Measurements from ENCODE around the gene SKA2. TPM values are rescaled to one million over a fixed set of nuclear protein-coding genes. Genes with fewer than 3 reads are reported as not detected.

The SKA2 gene
- total and polyA plus RNA-seq, 2 of the 8 experiments (the other 6 are each of a cell fraction or from before 2014, with no cell fraction given): 15.6 to 95.8 TPM

DNA sequence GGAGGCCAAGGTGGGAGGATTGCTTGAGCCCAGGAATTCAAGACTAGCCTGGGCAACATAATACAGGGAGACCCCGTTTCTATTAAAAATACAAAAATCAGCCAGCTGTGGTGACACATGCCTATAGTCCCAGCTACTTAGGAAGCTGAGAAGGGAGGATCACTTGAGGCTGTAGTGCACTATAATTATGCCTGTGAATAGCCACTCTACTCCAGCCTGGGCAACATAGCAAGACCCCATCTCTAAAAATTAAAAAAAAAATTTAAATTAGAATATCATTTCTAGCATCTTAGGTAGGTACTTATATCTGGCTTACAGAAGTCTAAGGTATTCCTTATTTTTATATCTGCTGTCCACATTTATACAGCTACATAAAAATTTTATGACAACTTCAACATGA is 47.3 kb upstream of the SKA2 start:
- Histone ChIP-seq H2BK12ac (ENCODE audit: low read depth, low read length) (no peak overlapping the region), H3K4me1 (replicated peaks in 1 of 4; ENCODE audit: control insufficient read depth in 3 of 4, insufficient read depth in 4 of 4, low read length in 3 of 4) (no peaks in the 10 kb centered on the region), H3K23me2 (ENCODE audit: low read depth, low read length) (no peaks in the 10 kb centered on the region), H3K27me3 (replicated peaks in 1 of 4; ENCODE audit: control insufficient read depth in 3 of 4, extremely low read depth in 1 of 4, insufficient read depth in 3 of 4, low read length in 3 of 4) (no peaks in the 10 kb centered on the region), H3K36me3 (ENCODE audit: control insufficient read depth in 2 of 4, insufficient read depth in 4 of 4, low read length in 3 of 4) (peaks cover 9 to 43% (median 36%) of the 10 kb centered on the region in 4 experiments), H2BK15ac (ENCODE audit: low read length) (no peak overlapping the region), H3K14ac (ENCODE audit: insufficient read length) (no peak overlapping the region), H4K8ac (ENCODE audit: extremely low read depth, insufficient read depth, low read length) (no peak overlapping the region), H3K4me3 (ENCODE audit: extremely low read depth in 1 of 4, insufficient read depth in 2 of 4, low read depth in 3 of 4, low read length in 4 of 4) (no peak overlapping the region), H3K9ac (replicated peaks in 1 of 4; ENCODE audit: extremely low read depth in 1 of 4, low read depth in 3 of 4, low read length in 3 of 4) (no peak overlapping the region), H3K79me2 (ENCODE audit: control insufficient read depth in 1 of 2, insufficient read depth in 2 of 2, low read length in 2 of 2) (no peaks in the 10 kb centered on the region), H4K5ac (ENCODE audit: insufficient read length, low read depth, low read length) (no peak overlapping the region), H2BK20ac (ENCODE audit: low read length) (no peak overlapping the region), H3K79me1 (ENCODE audit: low read depth, low read length) (no peaks in the 10 kb centered on the region), H4K20me1 (replicated peaks in 1 of 2; ENCODE audit: control insufficient read depth in 1 of 2, insufficient read depth in 2 of 2, low read length in 2 of 2) (peaks cover 0 to 2% of the 10 kb centered on the region in 2 experiments), H3K56ac (replicated peaks; ENCODE audit: insufficient read length, low read depth, low read length) (no peak overlapping the region), H3K9me3 (ENCODE audit: insufficient read depth in 2 of 2, low read depth in 1 of 2, low read length in 1 of 2) (no peaks in the 10 kb centered on the region), H4K91ac (replicated peaks; ENCODE audit: insufficient read length, low read length) (no peak overlapping the region), H3K18ac (ENCODE audit: extremely low read depth, low read length) (no peak overlapping the region), H2BK120ac (replicated peaks; ENCODE audit: low read depth, low read length) (no peak overlapping the region), H3K4ac (replicated peaks; ENCODE audit: insufficient read length, low read depth, low read length) (no peak overlapping the region), H2AK5ac (ENCODE audit: low read depth, low read length) (no peak overlapping the region), H3K27ac (ENCODE audit: low read depth, low read length) (no peak overlapping the region), H2BK5ac (ENCODE audit: low read depth, low read length) (no peak overlapping the region), H3K4me2 (ENCODE audit: insufficient read depth in 1 of 2, low read depth in 2 of 2, low read length in 2 of 2) (no peak overlapping the region), H2AFZ (ENCODE audit: low read length) (no peak overlapping the region), H3K23ac (ENCODE audit: insufficient read length) (no peak overlapping the region)
- DNase-seq (ENCODE audit: low read depth in 1 of 2, low spot score in 2 of 2) (no peak), FAIRE-seq (no peak)
- POLR2A ChIA-PET (ENCODE audit: partially characterized antibody): interaction anchor here (1.5 kb wide), 1 partner anchor 9 kb away, joined by 3 read pairs; no protein-coding TSS in a partner anchor
- WGBS, 2 experiments (ENCODE audit: extremely low coverage in 1 of 2, insufficient coverage in 1 of 2, insufficient read length in 1 of 2, insufficient replicate concordance in 2 of 2, low coverage in 1 of 2, low lambda C conversion rate in 2 of 2, missing lambda C conversion rate in 1 of 2): 81% methylated on average over 1 of the region's 1 CpG; no CpG with 5 or more reads in 1 of the 2 experiments
- CTCF ChIA-PET (ENCODE audit: partially characterized antibody): interaction anchor here (1.1 kb wide), 1 partner anchor 25 kb away, joined by 4 read pairs; no protein-coding TSS in a partner anchor
- TF ChIP-seq KDM5A (IDR thresholded peaks at IDR 0.05; ENCODE audit: low read length) (no peak), YY1 (IDR thresholded peaks at IDR 0.05; ENCODE audit: low read depth, low read length) (no peak), CREB1 (IDR thresholded peaks at IDR 0.05) (no peak), CHD2 (IDR thresholded peaks at IDR 0.05; ENCODE audit: low read length) (no peak), TAF1 (IDR thresholded peaks at IDR 0.05; ENCODE audit: low read depth, low read length) (no peak), GABPA (IDR thresholded peaks at IDR 0.05; ENCODE audit: borderline replicate concordance, insufficient read depth, low read length) (no peak), SAP30 (IDR thresholded peaks at IDR 0.05; ENCODE audit: insufficient read depth, insufficient replicate concordance, low read length) (no peak), SIX5 (IDR thresholded peaks at IDR 0.05; ENCODE audit: low read depth, low read length) (no peak)
- TF ChIP-seq, protein P1, sequence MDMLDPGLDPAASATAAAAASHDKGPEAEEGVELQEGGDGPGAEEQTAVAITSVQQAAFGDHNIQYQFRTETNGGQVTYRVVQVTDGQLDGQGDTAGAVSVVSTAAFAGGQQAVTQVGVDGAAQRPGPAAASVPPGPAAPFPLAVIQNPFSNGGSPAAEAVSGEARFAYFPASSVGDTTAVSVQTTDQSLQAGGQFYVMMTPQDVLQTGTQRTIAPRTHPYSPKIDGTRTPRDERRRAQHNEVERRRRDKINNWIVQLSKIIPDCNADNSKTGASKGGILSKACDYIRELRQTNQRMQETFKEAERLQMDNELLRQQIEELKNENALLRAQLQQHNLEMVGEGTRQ (IDR thresholded peaks at IDR 0.05; ENCODE audit: low read length): no peak
- TF ChIP-seq, protein P2, sequence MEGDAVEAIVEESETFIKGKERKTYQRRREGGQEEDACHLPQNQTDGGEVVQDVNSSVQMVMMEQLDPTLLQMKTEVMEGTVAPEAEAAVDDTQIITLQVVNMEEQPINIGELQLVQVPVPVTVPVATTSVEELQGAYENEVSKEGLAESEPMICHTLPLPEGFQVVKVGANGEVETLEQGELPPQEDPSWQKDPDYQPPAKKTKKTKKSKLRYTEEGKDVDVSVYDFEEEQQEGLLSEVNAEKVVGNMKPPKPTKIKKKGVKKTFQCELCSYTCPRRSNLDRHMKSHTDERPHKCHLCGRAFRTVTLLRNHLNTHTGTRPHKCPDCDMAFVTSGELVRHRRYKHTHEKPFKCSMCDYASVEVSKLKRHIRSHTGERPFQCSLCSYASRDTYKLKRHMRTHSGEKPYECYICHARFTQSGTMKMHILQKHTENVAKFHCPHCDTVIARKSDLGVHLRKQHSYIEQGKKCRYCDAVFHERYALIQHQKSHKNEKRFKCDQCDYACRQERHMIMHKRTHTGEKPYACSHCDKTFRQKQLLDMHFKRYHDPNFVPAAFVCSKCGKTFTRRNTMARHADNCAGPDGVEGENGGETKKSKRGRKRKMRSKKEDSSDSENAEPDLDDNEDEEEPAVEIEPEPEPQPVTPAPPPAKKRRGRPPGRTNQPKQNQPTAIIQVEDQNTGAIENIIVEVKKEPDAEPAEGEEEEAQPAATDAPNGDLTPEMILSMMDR (IDR thresholded peaks at IDR 0.05; ENCODE audit: control extremely low read depth in 1 of 3, insufficient read depth in 1 of 3, low read depth in 1 of 3, low read length in 3 of 3): no peak
- TF ChIP-seq, protein P3, sequence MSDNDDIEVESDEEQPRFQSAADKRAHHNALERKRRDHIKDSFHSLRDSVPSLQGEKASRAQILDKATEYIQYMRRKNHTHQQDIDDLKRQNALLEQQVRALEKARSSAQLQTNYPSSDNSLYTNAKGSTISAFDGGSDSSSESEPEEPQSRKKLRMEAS (IDR thresholded peaks at IDR 0.05): no peak
